H9 (cell line): ENCODE results near the gene CRACDL. TPM values are rescaled to one million over a fixed set of nuclear protein-coding genes. Genes with fewer than 3 reads are reported as not detected.

ENCODE experiments used
- DNase-seq: peaks from one replicate; pipeline ENCODE4 v3.0.0-alpha.2; 2017
- H2AFZ ChIP-seq: one replicate; pipeline ENCODE4 v1.6.1; 2013; ENCODE audit warnings: mild to moderate bottlenecking, low read length, control low read depth, moderate library complexity
- H2AK5ac ChIP-seq: 2 replicates; pipeline ENCODE4 v1.6.1; 2013; ENCODE audit warnings: low read length, control low read depth, mixed read lengths; ENCODE audit not compliant: insufficient read length
- H2BK120ac ChIP-seq: one replicate; pipeline ENCODE4 v1.6.1; 2013; ENCODE audit warnings: low read depth, mild to moderate bottlenecking, low read length, control low read depth, inconsistent platforms; ENCODE audit not compliant: poor library complexity, severe bottlenecking
- H2BK12ac ChIP-seq: 2 replicates; pipeline ENCODE4 v1.6.1; 2013; ENCODE audit warnings: low read length, control low read depth, mixed read lengths, low read depth; ENCODE audit not compliant: insufficient read length
- H2BK15ac ChIP-seq: 2 replicates; pipeline ENCODE4 v1.6.1; 2013; ENCODE audit warnings: low read depth, low read length, control low read depth
- H2BK20ac ChIP-seq: one replicate; pipeline ENCODE4 v1.6.1; 2013; ENCODE audit warnings: low read depth, mild to moderate bottlenecking, low read length, control low read depth, inconsistent platforms; ENCODE audit not compliant: poor library complexity, severe bottlenecking
- H2BK5ac ChIP-seq: 2 replicates; pipeline ENCODE4 v1.6.1; 2013; ENCODE audit warnings: low read length, control low read depth, mixed read lengths; ENCODE audit not compliant: insufficient read length
- H3K14ac ChIP-seq: 2 replicates; pipeline ENCODE4 v1.6.1; 2013; ENCODE audit warnings: low read length, control low read depth; ENCODE audit not compliant: insufficient read depth
- H3K18ac ChIP-seq: 2 replicates; pipeline ENCODE4 v1.6.1; 2013; ENCODE audit warnings: low read depth, mild to moderate bottlenecking, mixed read lengths, low read length, control low read depth; ENCODE audit not compliant: insufficient read length
- H3K23ac ChIP-seq: 2 replicates; pipeline ENCODE4 v1.6.1; 2013; ENCODE audit warnings: low read length, control low read depth, mixed read lengths, low read depth; ENCODE audit not compliant: insufficient read length
- H3K23me2 ChIP-seq: 2 replicates; pipeline ENCODE4 v1.6.1; 2013; ENCODE audit warnings: low read depth, mild to moderate bottlenecking, mixed read lengths, low read length, control low read depth; ENCODE audit not compliant: insufficient read length, poor library complexity, severe bottlenecking
- H3K27ac ChIP-seq: 2 replicates; pipeline ENCODE4 v1.5.1; 2013; ENCODE audit warnings: low read length, control low read depth, mixed read lengths, low read depth; ENCODE audit not compliant: insufficient read length
- H3K27me3 ChIP-seq: 2 replicates; pipeline ENCODE4 v1.6.1; 2013; ENCODE audit warnings: low read length, control low read depth, inconsistent platforms; ENCODE audit not compliant: insufficient read depth
- H3K4ac ChIP-seq: 2 replicates; pipeline ENCODE4 v1.6.1; 2013; ENCODE audit warnings: low read depth, mild to moderate bottlenecking, control low read depth, inconsistent platforms, low read length, moderate library complexity
- H3K4me1 ChIP-seq: 2 replicates; pipeline ENCODE4 v1.6.1; 2013; ENCODE audit warnings: low read length, control low read depth, inconsistent platforms; ENCODE audit not compliant: insufficient read depth
- H3K4me2 ChIP-seq: 2 replicates; pipeline ENCODE4 v1.6.1; 2013; ENCODE audit warnings: low read length, control low read depth, mixed read lengths; ENCODE audit not compliant: insufficient read length, insufficient read depth
- H3K56ac ChIP-seq: 2 replicates; pipeline ENCODE4 v1.6.1; 2013; ENCODE audit warnings: low read depth, mild to moderate bottlenecking, mixed read lengths, low read length, control low read depth; ENCODE audit not compliant: insufficient read length
- H3K79me1 ChIP-seq: 2 replicates; pipeline ENCODE4 v1.6.1; 2013; ENCODE audit warnings: low read depth, mild to moderate bottlenecking, moderate library complexity, low read length, control low read depth, inconsistent platforms; ENCODE audit not compliant: insufficient read depth, poor library complexity, severe bottlenecking
- H3K79me2 ChIP-seq: 2 replicates; pipeline ENCODE4 v1.6.1; 2013; ENCODE audit warnings: low read length, control low read depth, inconsistent platforms; ENCODE audit not compliant: insufficient read depth
- H3K9ac ChIP-seq: 2 replicates; pipeline ENCODE4 v1.6.1; 2013; ENCODE audit warnings: low read length, control low read depth, mixed read lengths; ENCODE audit not compliant: insufficient read length; ENCODE audit errors: extremely low read depth
- H3K9me3 ChIP-seq: one replicate; pipeline ENCODE4 v1.6.1; 2013; ENCODE audit warnings: low read depth, low read length, inconsistent platforms; ENCODE audit not compliant: control insufficient read depth
- H3T11ph ChIP-seq: one replicate; pipeline ENCODE4 v1.6.1; 2013; ENCODE audit warnings: mild to moderate bottlenecking, low read length, control low read depth, inconsistent platforms
- H4K20me1 ChIP-seq: one replicate; pipeline ENCODE4 v1.6.1; 2013; ENCODE audit not compliant: control insufficient read depth, insufficient read length, insufficient read depth
- H4K5ac ChIP-seq: 2 replicates; pipeline ENCODE4 v1.6.1; 2013; ENCODE audit warnings: low read depth, mild to moderate bottlenecking, mixed read lengths, low read length, control low read depth; ENCODE audit not compliant: insufficient read length
- H4K8ac ChIP-seq: replicated peaks from 2 replicates; pipeline ENCODE4 v1.6.1; 2013; ENCODE audit warnings: low read length, control low read depth, mixed read lengths, low read depth; ENCODE audit not compliant: insufficient read length
- H4K91ac ChIP-seq: 2 replicates; pipeline ENCODE4 v1.6.1; 2013; ENCODE audit warnings: low read depth, mild to moderate bottlenecking, moderate library complexity, mixed read lengths, low read length, control low read depth; ENCODE audit not compliant: insufficient read length
- H3K27ac Mint-ChIP-seq, 3 experiments: 2 replicates in 2 of 3; 3 replicates in 1 of 3; pipeline ENCODE4 v1.8.0; 2020 to 2021; ENCODE audit warnings: mixed read lengths in 3 of 3, mild to moderate bottlenecking in 1 of 3, moderate library complexity in 1 of 3
- H3K27me3 Mint-ChIP-seq: 2 replicates; pipeline ENCODE4 v1.8.0; 2021; ENCODE audit warnings: low read depth, mild to moderate bottlenecking, moderate library complexity, mixed read lengths
- H3K36me3 Mint-ChIP-seq, 3 experiments: 2 replicates in 2 of 3; 3 replicates in 1 of 3; pipeline ENCODE4 v1.8.0; 2020 to 2021; ENCODE audit warnings: low read depth in 3 of 3, mixed read lengths in 3 of 3; ENCODE audit not compliant: insufficient read depth in 1 of 3
- H3K4me1 Mint-ChIP-seq, 2 experiments: 2 replicates each; pipeline ENCODE4 v1.8.0; 2020; ENCODE audit warnings: mixed read lengths in 2 of 2
- H3K4me3 Mint-ChIP-seq, 2 experiments: 2 replicates in 1 of 2; 3 replicates in 1 of 2; pipeline ENCODE4 v1.8.0; 2020 to 2021; ENCODE audit warnings: mild to moderate bottlenecking in 2 of 2, mixed read lengths in 2 of 2, moderate library complexity in 1 of 2
- H3K9me3 Mint-ChIP-seq, 2 experiments: 2 replicates in 1 of 2; 3 replicates in 1 of 2; pipeline ENCODE4 v1.8.0; 2020; ENCODE audit warnings: mild to moderate bottlenecking in 2 of 2, mixed read lengths in 2 of 2, moderate library complexity in 1 of 2
- WGBS: extraction: QIAGEN DNeasy Blood & Tissue Kit; methylation state at CpG from one replicate; pipeline ENCODE4 v1.1.7; 2013; ENCODE audit warnings: missing lambda C conversion rate, low lambda C conversion rate, mixed read lengths; ENCODE audit not compliant: insufficient read length; ENCODE audit errors: extremely low coverage; 5-methylcytosine and 5-hydroxymethylcytosine counted together
- total RNA-seq: library from RNA; stranded (reverse); gene quantifications from 2 replicates; pipeline ENCODE4 v1.2.1, GENCODE V29; 2021
- TF ChIP-seq, protein P1 (sequence below): fragments of 200-600 bp; sonication (generic); conservative IDR thresholded peaks from 3 replicates; pipeline ENCODE4 v1.8.0; 2021; ENCODE audit warnings: antibody characterized with exemption, mild to moderate bottlenecking

CRACDL gene
- total RNA-seq, 1 experiment from 2014 or later = 0.48 TPM

DNA sequence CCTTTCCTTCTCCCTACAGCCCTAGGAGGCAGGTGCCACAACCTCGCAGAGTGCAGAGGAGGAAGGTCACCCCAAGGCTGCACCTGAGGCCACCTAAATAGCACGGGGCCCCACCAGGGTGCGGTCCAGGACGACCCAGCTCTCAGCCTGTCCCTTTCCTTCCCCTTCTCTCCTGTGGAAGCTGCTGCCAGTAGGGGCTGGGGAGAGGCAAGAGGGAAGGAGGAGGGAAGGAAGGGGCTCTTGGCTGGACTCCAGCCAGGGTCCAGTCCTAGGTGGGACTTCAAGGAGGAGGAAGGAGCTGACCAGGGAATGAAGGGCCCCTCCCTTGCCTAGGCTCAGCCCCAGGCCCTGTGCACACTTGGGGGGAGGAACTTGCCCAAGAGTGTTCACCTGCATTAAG, 11.1 kb downstream of the CRACDL start:
- WGBS = no CpG with 5 or more reads among the region's 4 CpGs
- DNase-seq = no peak
- no peak overlapping the region for H3K9ac ChIP-seq
- no peak overlapping the region for H3K18ac ChIP-seq
- H3K14ac ChIP-seq = peak overlapping the region; percentile 45; the same call in 1 of the 2 replicates
- H4K20me1 ChIP-seq = no peaks in the 10 kb centered on the region
- H3K27ac ChIP-seq = no peak overlapping the region
- no peak overlapping the region for H2BK20ac ChIP-seq
- no peak overlapping the region for H3K23ac ChIP-seq
- TF ChIP-seq, protein P1, sequence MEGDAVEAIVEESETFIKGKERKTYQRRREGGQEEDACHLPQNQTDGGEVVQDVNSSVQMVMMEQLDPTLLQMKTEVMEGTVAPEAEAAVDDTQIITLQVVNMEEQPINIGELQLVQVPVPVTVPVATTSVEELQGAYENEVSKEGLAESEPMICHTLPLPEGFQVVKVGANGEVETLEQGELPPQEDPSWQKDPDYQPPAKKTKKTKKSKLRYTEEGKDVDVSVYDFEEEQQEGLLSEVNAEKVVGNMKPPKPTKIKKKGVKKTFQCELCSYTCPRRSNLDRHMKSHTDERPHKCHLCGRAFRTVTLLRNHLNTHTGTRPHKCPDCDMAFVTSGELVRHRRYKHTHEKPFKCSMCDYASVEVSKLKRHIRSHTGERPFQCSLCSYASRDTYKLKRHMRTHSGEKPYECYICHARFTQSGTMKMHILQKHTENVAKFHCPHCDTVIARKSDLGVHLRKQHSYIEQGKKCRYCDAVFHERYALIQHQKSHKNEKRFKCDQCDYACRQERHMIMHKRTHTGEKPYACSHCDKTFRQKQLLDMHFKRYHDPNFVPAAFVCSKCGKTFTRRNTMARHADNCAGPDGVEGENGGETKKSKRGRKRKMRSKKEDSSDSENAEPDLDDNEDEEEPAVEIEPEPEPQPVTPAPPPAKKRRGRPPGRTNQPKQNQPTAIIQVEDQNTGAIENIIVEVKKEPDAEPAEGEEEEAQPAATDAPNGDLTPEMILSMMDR = no peak
- H3K27me3 ChIP-seq = no peaks in the 10 kb centered on the region
- no peak overlapping the region for H2BK12ac ChIP-seq
- no peak overlapping the region for H4K8ac ChIP-seq
- peaks cover 5% of the 10 kb centered on the region for H3K27me3 Mint-ChIP-seq
- H3K9me3 Mint-ChIP-seq = peaks cover 2 to 4% of the 10 kb centered on the region in 2 experiments; a peak in 2 of 5 replicates
- H3K4me2 ChIP-seq = no peak overlapping the region
- no peak overlapping the region for H3K4ac ChIP-seq
- no peak overlapping the region for H2BK5ac ChIP-seq
- no peak overlapping the region for H2AFZ ChIP-seq
- H3K79me1 ChIP-seq = no peaks in the 10 kb centered on the region
- no peak overlapping the region for H2BK15ac ChIP-seq
- no peak overlapping the region for H3T11ph ChIP-seq
- peaks cover 2% of the 10 kb centered on the region for H3K23me2 ChIP-seq
- H4K91ac ChIP-seq = no peak overlapping the region
- H3K27ac Mint-ChIP-seq = no peak overlapping the region
- no peaks in the 10 kb centered on the region for H3K79me2 ChIP-seq
- no peaks in the 10 kb centered on the region for H3K36me3 Mint-ChIP-seq
- H3K4me3 Mint-ChIP-seq = no peak overlapping the region
- no peaks in the 10 kb centered on the region for H3K4me1 ChIP-seq
- H3K9me3 ChIP-seq = no peaks in the 10 kb centered on the region
- H2BK120ac ChIP-seq = no peak overlapping the region
- peaks cover 7 to 12% of the 10 kb centered on the region in 2 experiments for H3K4me1 Mint-ChIP-seq
- H2AK5ac ChIP-seq = no peak overlapping the region
- H4K5ac ChIP-seq = no peak overlapping the region
- H3K56ac ChIP-seq = no peak overlapping the region
